HG03520 (cell line): ENCODE results near the gene NBAS.

Experiments used
- ATAC-seq: cut with Tn5 transposase; IDR thresholded peaks from one replicate; pipeline ENCODE4 v1.9.1; 2021; ENCODE audit warnings: mild to moderate bottlenecking, moderate library complexity; ENCODE audit not compliant: unreplicated experiment

NBAS gene

GRCh38 chr2:15372019-15372418 is 189.1 kb downstream of the NBAS start:
- ATAC-seq: no peak

DNA sequence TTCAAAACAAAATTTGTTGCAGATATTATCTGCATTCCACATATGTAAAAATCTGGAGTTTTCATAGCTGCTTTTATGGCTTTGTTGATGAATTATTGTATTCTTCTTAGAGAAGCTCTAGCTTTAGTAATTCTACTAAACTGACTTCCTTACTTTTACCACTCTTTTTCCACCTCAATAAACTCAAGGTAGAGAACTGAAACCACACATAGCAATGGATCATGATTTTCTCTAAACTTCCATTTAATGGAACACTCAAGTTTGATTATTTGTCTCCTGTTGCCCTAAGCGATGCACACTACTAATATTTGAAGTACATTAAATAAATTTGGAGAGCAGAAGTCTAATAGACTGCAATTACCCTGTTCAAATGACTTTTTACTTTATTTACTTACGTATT is 192.0 kb downstream of the NBAS start:
- no peak for ATAC-seq

DNA sequence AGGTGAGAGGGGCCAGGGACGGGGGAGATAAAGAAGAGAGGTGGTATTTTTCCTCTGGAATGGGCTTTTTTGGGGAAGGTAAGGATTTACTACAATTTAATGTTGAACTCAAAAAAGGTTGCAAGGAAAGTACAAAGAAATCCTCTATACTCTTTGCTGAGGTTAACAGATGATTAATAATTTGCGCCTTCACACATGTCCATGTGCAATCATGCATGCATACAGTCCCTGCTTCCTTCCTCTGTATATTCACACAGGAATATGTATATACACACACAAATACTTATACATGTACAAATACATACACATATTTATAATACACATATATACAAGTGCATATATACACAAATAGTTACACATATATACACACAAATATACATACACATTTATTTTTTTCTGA is 193.4 kb downstream of the NBAS start:
- ATAC-seq: no peak

- no peak for ATAC-seq
Measured at GRCh38 chr2:15367205-15367604, 193.9 kb downstream of the NBAS start.

DNA sequence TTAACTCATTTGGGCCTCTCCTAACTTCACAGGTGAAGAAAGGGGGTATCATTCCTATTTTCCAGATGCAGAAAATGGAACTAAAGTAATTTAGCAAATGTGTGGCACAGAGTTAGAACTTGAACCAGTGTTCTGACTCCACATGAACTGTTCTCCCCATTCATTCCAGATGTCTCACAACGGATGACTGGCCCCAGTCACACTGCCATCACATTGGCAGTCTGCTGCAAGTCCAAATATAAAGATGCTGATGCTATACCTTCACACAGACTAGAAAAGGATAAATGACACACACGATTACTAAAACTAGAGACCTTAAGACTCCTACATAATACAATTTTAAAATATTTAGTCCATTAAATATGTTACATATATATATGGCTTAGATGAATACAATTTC is 195.7 kb downstream of the NBAS start:
- no peak for ATAC-seq

GRCh38 chr2:15364561-15364960 is 196.6 kb downstream of the NBAS start:
- no peak for ATAC-seq

DNA sequence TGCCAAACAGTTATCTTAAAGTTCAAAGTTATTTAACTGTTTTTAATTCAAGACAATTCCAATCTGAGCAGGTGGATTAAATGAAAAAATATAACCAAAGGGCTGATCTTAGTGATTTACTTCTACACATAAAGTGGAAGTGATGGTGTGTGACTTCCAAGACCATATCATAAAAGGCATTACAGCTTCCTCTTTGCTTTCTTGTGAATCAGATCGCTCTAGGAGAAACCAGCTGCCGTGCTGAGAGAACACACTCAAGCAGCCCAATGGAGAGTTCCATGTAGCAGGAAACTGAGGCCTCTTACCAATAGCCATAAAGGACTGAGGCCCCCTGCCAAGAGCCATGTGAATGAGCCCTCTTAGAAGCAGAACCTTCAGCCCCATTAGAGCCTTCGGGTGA is 197.4 kb downstream of the NBAS start:
- ATAC-seq: no peak

- no peak for ATAC-seq
Measured at GRCh38 chr2:15363142-15363541, 198.0 kb downstream of the NBAS start.

GRCh38 chr2:15359716-15360531 is 201.2 kb downstream of the NBAS start:
- no peak for ATAC-seq

- no peak for ATAC-seq
Measured at GRCh38 chr2:15357922-15358321, 203.2 kb downstream of the NBAS start.

DNA sequence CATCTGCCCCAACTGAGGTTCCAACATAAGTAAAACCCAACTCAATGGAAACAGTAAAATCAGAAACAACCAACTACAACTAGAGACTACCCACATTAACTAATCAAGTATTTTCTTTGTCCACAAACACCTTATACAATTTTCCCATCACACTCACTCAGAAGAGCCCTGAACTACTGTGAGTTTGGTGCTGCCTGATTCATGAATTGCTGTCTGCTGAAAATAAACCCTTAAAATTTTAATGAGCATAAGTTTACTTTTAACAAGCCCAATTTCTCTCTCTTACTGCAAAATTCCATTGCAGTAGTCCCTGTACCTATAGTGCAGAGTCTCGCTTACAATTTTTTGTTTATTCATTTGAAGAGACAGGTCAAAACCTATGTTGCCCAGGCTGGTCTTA is 203.9 kb downstream of the NBAS start:
- no peak for ATAC-seq

DNA sequence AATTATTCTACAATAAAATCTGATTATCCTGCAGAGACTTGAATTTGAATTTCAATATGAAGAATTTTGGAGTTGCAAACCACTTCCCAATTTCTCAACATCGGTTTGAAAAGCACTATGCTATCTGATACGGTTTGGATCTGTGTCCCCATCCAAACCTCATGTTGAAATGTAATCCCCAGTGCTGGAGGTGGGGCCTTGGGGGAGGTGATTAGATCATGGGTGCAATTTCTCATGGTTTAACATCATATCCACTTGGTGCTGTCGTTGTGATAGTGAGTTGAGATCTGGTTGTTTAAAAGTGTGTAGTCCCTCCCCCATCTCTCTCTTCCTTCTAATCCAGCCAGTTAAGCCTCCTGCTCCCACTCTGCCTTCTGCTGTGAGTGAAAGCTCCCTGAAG is 205.7 kb downstream of the NBAS start:
- no peak for ATAC-seq

DNA sequence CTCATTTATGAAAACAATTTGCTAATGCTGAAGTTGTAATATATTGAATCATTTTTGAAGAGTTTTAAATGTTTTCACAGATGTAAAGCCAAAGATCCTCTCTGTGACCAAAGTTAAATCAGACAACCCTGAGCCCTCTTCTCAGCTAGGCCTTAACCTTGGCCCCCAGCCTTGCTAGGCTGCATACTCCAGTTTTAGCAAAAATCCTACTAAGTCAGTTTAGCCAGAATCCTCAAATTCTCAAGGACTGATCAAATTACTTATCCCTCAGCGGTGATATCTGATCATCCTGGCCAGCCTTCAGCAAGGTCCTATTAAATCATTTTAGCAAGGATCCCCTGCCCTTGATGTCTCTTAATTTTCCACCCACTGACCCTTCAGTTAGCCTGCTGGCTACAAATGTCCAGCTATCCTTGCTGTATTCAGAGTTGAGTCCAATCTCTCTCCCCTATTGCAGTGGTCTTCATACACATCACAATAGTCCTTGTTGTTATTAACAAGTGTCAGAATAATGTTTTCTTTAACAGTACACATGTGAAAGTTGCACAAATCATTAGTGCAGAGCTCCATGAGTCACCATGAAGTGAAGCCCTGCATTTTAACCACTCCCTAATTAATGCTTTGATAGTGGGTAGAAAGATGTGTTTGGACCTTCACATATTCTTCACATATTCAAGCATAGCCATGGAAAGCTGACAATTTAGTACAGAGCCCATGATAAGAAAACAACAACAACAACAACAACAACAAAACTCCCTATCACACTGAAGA is 206.4 kb downstream of the NBAS start:
- ATAC-seq: no peak

- no peak for ATAC-seq
Measured at GRCh38 chr2:15352363-15352762, 208.8 kb downstream of the NBAS start.

- ATAC-seq: no peak
Measured at GRCh38 chr2:15348636-15349035, 212.5 kb downstream of the NBAS start.

DNA sequence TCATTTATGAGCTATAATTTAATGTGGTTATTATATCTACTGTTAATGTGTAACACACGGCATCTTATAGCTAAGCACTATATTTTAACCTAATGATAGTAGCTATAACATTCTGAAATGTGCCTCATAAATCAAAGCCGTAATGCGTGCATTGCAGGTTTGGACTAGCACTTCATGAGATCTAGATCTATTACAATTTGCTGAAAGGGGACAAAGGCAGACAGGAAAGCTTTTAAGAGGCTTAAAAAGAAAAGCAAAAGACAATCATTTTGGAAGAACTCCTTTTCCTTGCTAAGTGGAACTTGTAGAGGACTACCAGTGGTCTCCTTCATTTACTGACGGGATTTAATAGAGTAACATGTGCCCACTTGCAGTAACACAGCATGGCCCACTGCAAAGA is 213.1 kb downstream of the NBAS start:
- no peak for ATAC-seq

- ATAC-seq: no peak
Measured at GRCh38 chr2:15346624-15347023, 214.5 kb downstream of the NBAS start.

GRCh38 chr2:15337996-15338666 is 223.0 kb downstream of the NBAS start:
- no peak for ATAC-seq

- ATAC-seq: no peak
Measured at GRCh38 chr2:15334644-15335326, 226.3 kb downstream of the NBAS start.

- ATAC-seq: no peak
Measured at GRCh38 chr2:15331787-15332186, 229.3 kb downstream of the NBAS start.

GRCh38 chr2:15325296-15325695 is 235.8 kb downstream of the NBAS start:
- ATAC-seq: no peak
